C4-2B (cell line): ENCODE data around the gene FAM110A.

Source experiments
- CTCF ChIP-seq: fragments of 450-650 bp; conservative IDR thresholded peaks from 2 replicates; pipeline ENCODE4 v1.5.1; 2017; ENCODE audit warnings: mild to moderate bottlenecking
- ZFX ChIP-seq: fragments of 450-650 bp; IDR thresholded peaks from 2 replicates; pipeline ENCODE4 v1.6.1; 2017

GRCh38 chr20:829551-829950 lies 4.0 kb upstream of the FAM110A start:
- TF ChIP-seq CTCF (no peak), ZFX (no peak)
